HEK293 (cell line): ENCODE data around the gene CD300LF.

Source experiments
- CTCF ChIP-seq: fragments of 450-650 bp; formaldehyde crosslinking; IDR thresholded peaks from 2 replicates; pipeline ENCODE4 v1.5.1; 2016; ENCODE audit warnings: missing biosample characterization, missing genetic modification characterization
- FEZF1 ChIP-seq: fragments of 450-650 bp; formaldehyde crosslinking; IDR thresholded peaks from 2 replicates; pipeline ENCODE4 v1.5.1; 2016; ENCODE audit warnings: missing biosample characterization, missing genetic modification characterization
- PRDM10 ChIP-seq: fragments of 450-650 bp; formaldehyde crosslinking; IDR thresholded peaks from 2 replicates; pipeline ENCODE4 v1.5.1; 2016; ENCODE audit warnings: missing biosample characterization, missing genetic modification characterization
- TCF7L2 ChIP-seq: IDR thresholded peaks from 2 replicates; pipeline ENCODE4 v1.6.1; 2011; ENCODE audit warnings: low read depth, mild to moderate bottlenecking, inconsistent platforms, low read length, moderate library complexity, borderline replicate concordance
- YY1 ChIP-seq: fragments of 450-650 bp; formaldehyde crosslinking; IDR thresholded peaks from 2 replicates; pipeline ENCODE4 v1.5.1; 2018; ENCODE audit warnings: missing biosample characterization, missing genetic modification characterization
- YY2 ChIP-seq: fragments of 450-650 bp; formaldehyde crosslinking; IDR thresholded peaks from 2 replicates; pipeline ENCODE4 v1.5.1; 2016; ENCODE audit warnings: missing biosample characterization, missing genetic modification characterization
- ZBTB21 ChIP-seq: fragments of 450-650 bp; formaldehyde crosslinking; IDR thresholded peaks from 2 replicates; pipeline ENCODE4 v1.5.1; 2017; ENCODE audit warnings: missing biosample characterization, missing genetic modification characterization
- ZBTB49 ChIP-seq: fragments of 450-650 bp; formaldehyde crosslinking; IDR thresholded peaks from 2 replicates; pipeline ENCODE4 v1.5.1; 2016; ENCODE audit warnings: missing biosample characterization, missing genetic modification characterization, low read depth
- ZEB2 ChIP-seq: fragments of 450-650 bp; formaldehyde crosslinking; IDR thresholded peaks from 2 replicates; pipeline ENCODE4 v1.5.1; 2016; ENCODE audit warnings: missing biosample characterization, missing genetic modification characterization
- ZFP69B ChIP-seq: fragments of 450-650 bp; formaldehyde crosslinking; IDR thresholded peaks from 2 replicates; pipeline ENCODE4 v1.5.1; 2016; ENCODE audit warnings: missing biosample characterization, missing genetic modification characterization
- ZNF18 ChIP-seq: fragments of 450-650 bp; formaldehyde crosslinking; IDR thresholded peaks from 2 replicates; pipeline ENCODE4 v1.5.1; 2016; ENCODE audit warnings: missing biosample characterization, missing genetic modification characterization
- ZNF580 ChIP-seq: fragments of 450-650 bp; formaldehyde crosslinking; IDR thresholded peaks from 2 replicates; pipeline ENCODE4 v1.5.1; 2016; ENCODE audit warnings: missing biosample characterization, missing genetic modification characterization
- ZNF600 ChIP-seq: fragments of 450-650 bp; formaldehyde crosslinking; IDR thresholded peaks from 2 replicates; pipeline ENCODE4 v1.5.1; 2016; ENCODE audit warnings: missing biosample characterization, missing genetic modification characterization
- ZNF792 ChIP-seq: fragments of 450-650 bp; formaldehyde crosslinking; IDR thresholded peaks from 2 replicates; pipeline ENCODE4 v1.5.1; 2016; ENCODE audit warnings: missing biosample characterization, missing genetic modification characterization

- TF ChIP-seq CTCF (no peak), PRDM10 (tag by site-specific recombination) (no peak), ZBTB49 (no peak), ZNF18 (tag by site-specific recombination) (no peak), TCF7L2 (no peak), FEZF1 (tag by site-specific recombination) (no peak), ZFP69B (tag by site-specific recombination) (no peak), YY2 (tag by site-specific recombination) (no peak), ZBTB21 (no peak), ZNF580 (tag by site-specific recombination) (no peak), ZNF792 (no peak), YY1 (tag by site-specific recombination) (no peak), ZEB2 (no peak), ZNF600 (tag by site-specific recombination) (no peak)
Observed at GRCh38 chr17:74704544-74704943, 8.2 kb downstream of the CD300LF start.
